Neural progenitor cell (in vitro differentiated cells): ENCODE results near the gene RRAS2.

Source experiments
- EZH2 ChIP-seq: fragments of 200-600 bp; sonication (generic); IDR thresholded peaks from 2 replicates; pipeline ENCODE4 v1.6.1; 2017; ENCODE audit warnings: antibody characterized with exemption, mild to moderate bottlenecking, moderate library complexity
- EZH2phosphoT487 ChIP-seq: fragments of 200-600 bp; sonication (generic); IDR thresholded peaks from 2 replicates; pipeline ENCODE4 v1.6.1; 2017; ENCODE audit warnings: antibody characterized with exemption

DNA sequence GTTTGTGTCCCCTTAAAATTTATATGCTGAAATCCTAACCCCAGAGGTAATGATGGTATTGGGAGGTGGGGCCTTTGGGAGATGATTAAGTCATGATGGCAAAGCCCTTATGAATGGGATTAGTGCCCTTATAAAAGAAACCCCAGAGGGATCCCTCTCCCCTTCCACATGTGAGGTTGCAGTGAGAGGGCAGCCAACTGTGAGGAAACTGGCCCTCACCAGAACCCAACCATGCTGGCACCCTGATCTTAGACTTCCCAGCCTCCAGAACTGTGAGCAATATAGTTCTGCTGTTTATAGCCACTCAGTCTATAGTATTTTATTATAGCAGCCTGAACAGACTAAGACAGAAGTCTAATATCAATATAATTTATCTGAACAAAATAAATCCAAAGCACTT lies 27.1 kb upstream of the RRAS2 start:
- TF ChIP-seq EZH2phosphoT487 (no peak), EZH2 (no peak)
